Mucosa of stomach (tissue), 1 donor: ENCODE results near the gene FADS3.

ENCODE experiments used
- H3K27me3 ChIP-seq: one replicate; pipeline ENCODE4 v1.7.0; 2013; ENCODE audit warnings: mild to moderate bottlenecking, low read length; ENCODE audit not compliant: control insufficient read depth, insufficient read depth
- H3K36me3 ChIP-seq: one replicate; pipeline ENCODE4 v1.7.0; 2013; ENCODE audit warnings: low read length; ENCODE audit not compliant: control insufficient read depth, insufficient read depth
- H3K4me1 ChIP-seq: one replicate; pipeline ENCODE4 v1.7.0; 2013; ENCODE audit warnings: mild to moderate bottlenecking, low read length; ENCODE audit not compliant: control insufficient read depth, insufficient read depth
- H3K4me3 ChIP-seq: one replicate; pipeline ENCODE4 v1.7.0; 2013; ENCODE audit warnings: low read length
- H3K9ac ChIP-seq: one replicate; pipeline ENCODE4 v1.7.0; 2013; ENCODE audit warnings: mild to moderate bottlenecking, low read length, moderate library complexity
- H3K9me3 ChIP-seq: one replicate; pipeline ENCODE4 v1.7.0; 2013; ENCODE audit warnings: mild to moderate bottlenecking, low read length, moderate library complexity; ENCODE audit not compliant: control insufficient read depth
- donor health status: Pancreatic carcinoma.

Gene FADS3

GRCh38 chr11:61854966-61855714 is 36.2 kb downstream of the FADS3 start:
- H3K36me3 ChIP-seq, result no peaks in the 10 kb centered on the region
- H3K4me3 ChIP-seq, result no peak overlapping the region
- peaks cover 3% of the 10 kb centered on the region for H3K4me1 ChIP-seq
- no peak overlapping the region for H3K9ac ChIP-seq
- no peaks in the 10 kb centered on the region for H3K9me3 ChIP-seq
- H3K27me3 ChIP-seq, result no peaks in the 10 kb centered on the region

- Histone ChIP-seq H3K4me3 (no peak overlapping the region), H3K36me3 (no peaks in the 10 kb centered on the region), H3K4me1 (no peaks in the 10 kb centered on the region)
These were observed 37.0 kb downstream of the FADS3 start for GRCh38 chr11:61854206-61854895.

GRCh38 chr11:61853698-61854169 is 37.6 kb downstream of the FADS3 start:
- Histone ChIP-seq H3K4me1 (no peaks in the 10 kb centered on the region), H3K9ac (no peak overlapping the region), H3K27me3 (no peaks in the 10 kb centered on the region), H3K36me3 (no peaks in the 10 kb centered on the region), H3K4me3 (no peak overlapping the region), H3K9me3 (no peaks in the 10 kb centered on the region)

More at GRCh38 chr11:61854206-61854895, 37.0 kb downstream of the FADS3 start:
- Histone ChIP-seq H3K9ac (no peak overlapping the region), H3K9me3 (no peaks in the 10 kb centered on the region), H3K27me3 (no peaks in the 10 kb centered on the region)

GRCh38 chr11:61851900-61852295 is 39.4 kb downstream of the FADS3 start:
- no peak overlapping the region for H3K9ac ChIP-seq
- H3K4me1 ChIP-seq, result no peaks in the 10 kb centered on the region
- H3K4me3 ChIP-seq, result no peak overlapping the region
- no peaks in the 10 kb centered on the region for H3K9me3 ChIP-seq
- H3K27me3 ChIP-seq, result no peaks in the 10 kb centered on the region
- no peaks in the 10 kb centered on the region for H3K36me3 ChIP-seq

- Histone ChIP-seq H3K9me3 (no peaks in the 10 kb centered on the region), H3K36me3 (no peaks in the 10 kb centered on the region), H3K27me3 (no peaks in the 10 kb centered on the region), H3K4me3 (no peak overlapping the region), H3K9ac (no peak overlapping the region), H3K4me1 (no peaks in the 10 kb centered on the region)
These were observed 40.0 kb downstream of the FADS3 start for GRCh38 chr11:61851113-61851899.

GRCh38 chr11:61850687-61851086 is 40.7 kb downstream of the FADS3 start:
- Histone ChIP-seq H3K4me1 (no peaks in the 10 kb centered on the region), H3K9ac (no peak overlapping the region), H3K9me3 (no peaks in the 10 kb centered on the region), H3K4me3 (no peak overlapping the region), H3K27me3 (no peaks in the 10 kb centered on the region), H3K36me3 (no peaks in the 10 kb centered on the region)

GRCh38 chr11:61848631-61849030 is 42.7 kb downstream of the FADS3 start:
- no peak overlapping the region for H3K4me3 ChIP-seq
- H3K4me1 ChIP-seq, result no peaks in the 10 kb centered on the region
- no peak overlapping the region for H3K9ac ChIP-seq
- H3K9me3 ChIP-seq, result no peaks in the 10 kb centered on the region
- H3K36me3 ChIP-seq, result no peaks in the 10 kb centered on the region
- no peaks in the 10 kb centered on the region for H3K27me3 ChIP-seq

GRCh38 chr11:61847914-61848581 is 43.3 kb downstream of the FADS3 start:
- no peak overlapping the region for H3K9ac ChIP-seq
- no peaks in the 10 kb centered on the region for H3K4me1 ChIP-seq
- no peaks in the 10 kb centered on the region for H3K9me3 ChIP-seq
- H3K4me3 ChIP-seq, result no peak overlapping the region
- no peaks in the 10 kb centered on the region for H3K36me3 ChIP-seq
- H3K27me3 ChIP-seq, result no peaks in the 10 kb centered on the region

- Histone ChIP-seq H3K4me3 (no peak overlapping the region), H3K36me3 (no peaks in the 10 kb centered on the region), H3K4me1 (no peaks in the 10 kb centered on the region), H3K9me3 (no peaks in the 10 kb centered on the region), H3K9ac (no peak overlapping the region), H3K27me3 (no peaks in the 10 kb centered on the region)
These were observed 44.9 kb downstream of the FADS3 start for GRCh38 chr11:61846362-61847020.

- Histone ChIP-seq H3K9me3 (no peaks in the 10 kb centered on the region), H3K4me3 (no peak overlapping the region), H3K9ac (no peak overlapping the region), H3K27me3 (no peaks in the 10 kb centered on the region), H3K4me1 (no peaks in the 10 kb centered on the region), H3K36me3 (no peaks in the 10 kb centered on the region)
These were observed 46.3 kb downstream of the FADS3 start for GRCh38 chr11:61844909-61845565.

GRCh38 chr11:61842528-61842820 is 48.9 kb downstream of the FADS3 start:
- Histone ChIP-seq H3K4me3 (no peak overlapping the region), H3K9ac (no peak overlapping the region), H3K27me3 (no peaks in the 10 kb centered on the region), H3K36me3 (no peaks in the 10 kb centered on the region), H3K4me1 (no peaks in the 10 kb centered on the region), H3K9me3 (no peaks in the 10 kb centered on the region)
